ENCODE data around the gene SOX13. TPM values are rescaled to one million over a fixed set of nuclear protein-coding genes. Genes with fewer than 3 reads are reported as not detected.

The SOX13 gene
- polyA plus RNA-seq, 1 donor (not counting 4 experiments of a cell fraction or from before 2014, with no cell fraction given), result 4.9 TPM

DNA sequence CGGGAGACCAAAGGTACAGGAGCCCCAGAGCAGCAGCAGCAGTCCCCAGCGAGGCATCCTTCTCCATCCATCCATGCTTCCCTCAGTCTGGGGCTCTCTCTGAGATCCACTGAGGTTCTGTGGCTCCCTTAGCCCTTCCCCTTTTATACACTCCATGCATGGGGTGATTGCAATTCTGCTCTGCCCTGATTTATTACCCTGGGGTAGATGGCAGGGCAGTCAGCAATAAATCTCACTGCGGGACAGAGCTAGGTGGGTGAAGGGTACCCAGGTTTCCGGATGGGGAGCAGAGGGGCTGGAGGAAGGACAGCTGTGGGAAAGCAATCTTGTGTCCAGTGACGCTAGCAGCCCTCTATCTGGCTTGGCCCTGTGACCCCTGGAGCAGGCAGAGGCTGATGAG lies 93.3 kb downstream of the SOX13 start, which contains the start of gene REN:
Gene REN (minus strand): TSS at position 119 of the 400 bp plus-strand sequence. CDS start 44 bp downstream, at position 75.
- dilution Hi-C loops (cut with MboI; ENCODE audit: extremely low pct_ligation_motif_present, low sequenced_read_pairs), result no loop called here
- TF ChIP-seq EZH2 (IDR thresholded peaks at IDR 0.05; ENCODE audit: low read length), result no peak
- TF ChIP-seq, protein P1, sequence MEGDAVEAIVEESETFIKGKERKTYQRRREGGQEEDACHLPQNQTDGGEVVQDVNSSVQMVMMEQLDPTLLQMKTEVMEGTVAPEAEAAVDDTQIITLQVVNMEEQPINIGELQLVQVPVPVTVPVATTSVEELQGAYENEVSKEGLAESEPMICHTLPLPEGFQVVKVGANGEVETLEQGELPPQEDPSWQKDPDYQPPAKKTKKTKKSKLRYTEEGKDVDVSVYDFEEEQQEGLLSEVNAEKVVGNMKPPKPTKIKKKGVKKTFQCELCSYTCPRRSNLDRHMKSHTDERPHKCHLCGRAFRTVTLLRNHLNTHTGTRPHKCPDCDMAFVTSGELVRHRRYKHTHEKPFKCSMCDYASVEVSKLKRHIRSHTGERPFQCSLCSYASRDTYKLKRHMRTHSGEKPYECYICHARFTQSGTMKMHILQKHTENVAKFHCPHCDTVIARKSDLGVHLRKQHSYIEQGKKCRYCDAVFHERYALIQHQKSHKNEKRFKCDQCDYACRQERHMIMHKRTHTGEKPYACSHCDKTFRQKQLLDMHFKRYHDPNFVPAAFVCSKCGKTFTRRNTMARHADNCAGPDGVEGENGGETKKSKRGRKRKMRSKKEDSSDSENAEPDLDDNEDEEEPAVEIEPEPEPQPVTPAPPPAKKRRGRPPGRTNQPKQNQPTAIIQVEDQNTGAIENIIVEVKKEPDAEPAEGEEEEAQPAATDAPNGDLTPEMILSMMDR (optimal IDR thresholded peaks at IDR 0.05 in 1 of 3, IDR thresholded peaks at IDR 0.05 in 1 of 3, conservative IDR thresholded peaks at IDR 0.05 in 1 of 3; ENCODE audit: extremely low read depth in 1 of 3, insufficient read depth in 2 of 3, low read length in 3 of 3), result no peak
- Histone ChIP-seq H4K20me1 (ENCODE audit: control insufficient read depth, extremely low read depth, insufficient read depth, low read length) (no peaks in the 10 kb centered on the region), H3K4me2 (ENCODE audit: control insufficient read depth, extremely low read depth, insufficient read depth, low read depth, low read length) (no peak within 1 kb of the TSS), H3K4me3 (ENCODE audit: control insufficient read depth in 2 of 3, extremely low read depth in 1 of 3, insufficient read depth in 2 of 3, low read depth in 1 of 3, low read length in 3 of 3) (no peak within 1 kb of the TSS), H3K36me3 (ENCODE audit: control insufficient read depth in 2 of 2, extremely low read depth in 1 of 2, insufficient read depth in 2 of 2, low read length in 2 of 2) (no peaks in the 10 kb centered on the region), H3K4me1 (ENCODE audit: control insufficient read depth, extremely low read depth, insufficient read depth, low read length) (peaks cover 13% of the 10 kb centered on the region), H3K79me2 (ENCODE audit: control insufficient read depth, insufficient read depth, low read length) (no peaks in the 10 kb centered on the region), H3K9me3 (ENCODE audit: control insufficient read depth, low read depth, low read length) (peaks cover 6% of the 10 kb centered on the region), H3K9ac (ENCODE audit: control insufficient read depth, extremely low read depth, insufficient read depth, low read length) (no peak within 1 kb of the TSS), H3K27ac (ENCODE audit: control insufficient read depth, insufficient read depth, low read length) (no peak within 1 kb of the TSS), H2AFZ (ENCODE audit: control insufficient read depth, low read length) (no peak within 1 kb of the TSS), H3K9me1 (ENCODE audit: control insufficient read depth, extremely low read depth, insufficient read depth, low read length) (no peaks in the 10 kb centered on the region), H3K27me3 (ENCODE audit: control insufficient read depth, extremely low read depth, insufficient read depth, low read length) (no peaks in the 10 kb centered on the region)
- FAIRE-seq (no peak), DNase-seq (ENCODE audit: low read depth, low spot score) (no peak)

- no peaks in the 10 kb centered on the region for H3K36me3 ChIP-seq (ENCODE audit: control insufficient read depth in 2 of 2, extremely low read depth in 1 of 2, insufficient read depth in 2 of 2, low read length in 2 of 2)
- dilution Hi-C loops (cut with MboI; ENCODE audit: extremely low pct_ligation_motif_present, low sequenced_read_pairs), result no loop called here
- no peak for TF ChIP-seq EZH2 (IDR thresholded peaks at IDR 0.05; ENCODE audit: low read length)
- TF ChIP-seq, protein P1 (optimal IDR thresholded peaks at IDR 0.05 in 1 of 3, IDR thresholded peaks at IDR 0.05 in 1 of 3, conservative IDR thresholded peaks at IDR 0.05 in 1 of 3; ENCODE audit: extremely low read depth in 1 of 3, insufficient read depth in 2 of 3, low read length in 3 of 3), result no peak
- H3K9me1 ChIP-seq (ENCODE audit: control insufficient read depth, extremely low read depth, insufficient read depth, low read length), result no peaks in the 10 kb centered on the region
- H3K9me3 ChIP-seq (ENCODE audit: control insufficient read depth, low read depth, low read length), result peaks cover 6% of the 10 kb centered on the region
- no peaks in the 10 kb centered on the region for H3K79me2 ChIP-seq (ENCODE audit: control insufficient read depth, insufficient read depth, low read length)
- no peak for DNase-seq (ENCODE audit: low read depth, low spot score)
- no peak for FAIRE-seq
- H3K4me1 ChIP-seq (ENCODE audit: control insufficient read depth, extremely low read depth, insufficient read depth, low read length), result peaks cover 19% of the 10 kb centered on the region
- no peak overlapping the region for H2AFZ ChIP-seq (ENCODE audit: control insufficient read depth, low read length)
- no peak overlapping the region for H3K9ac ChIP-seq (ENCODE audit: control insufficient read depth, extremely low read depth, insufficient read depth, low read length)
- H3K4me2 ChIP-seq (ENCODE audit: control insufficient read depth, extremely low read depth, insufficient read depth, low read depth, low read length), result no peak overlapping the region
- no peak overlapping the region for H3K27ac ChIP-seq (ENCODE audit: control insufficient read depth, insufficient read depth, low read length)
- H3K27me3 ChIP-seq (ENCODE audit: control insufficient read depth, extremely low read depth, insufficient read depth, low read length), result no peaks in the 10 kb centered on the region
- no peaks in the 10 kb centered on the region for H4K20me1 ChIP-seq (ENCODE audit: control insufficient read depth, extremely low read depth, insufficient read depth, low read length)
- H3K4me3 ChIP-seq (ENCODE audit: control insufficient read depth in 2 of 3, extremely low read depth in 1 of 3, insufficient read depth in 2 of 3, low read depth in 1 of 3, low read length in 3 of 3), result no peak overlapping the region
These were observed 94.8 kb downstream of the SOX13 start for GRCh38 chr1:204167730-204168129.
